NB4 (cell line): Measurements from ENCODE around the gene IMPDH1.

Source experiments
- DNase-seq: peaks from one replicate; pipeline ENCODE4 v3.0.0; 2010; ENCODE audit warnings: low read depth
- H3K4me3 ChIP-seq: one replicate; pipeline ENCODE4 v1.5.1; 2011; ENCODE audit warnings: mild to moderate bottlenecking, low read depth, low read length, moderate library complexity
- MYC ChIP-seq: IDR thresholded peaks from 2 replicates; pipeline ENCODE4 v1.6.1; 2011; ENCODE audit warnings: low read depth, low read length
- POLR2A ChIP-seq: IDR thresholded peaks from 2 replicates; pipeline ENCODE4 v1.6.1; 2011; ENCODE audit warnings: mild to moderate bottlenecking; ENCODE audit not compliant: insufficient read length; ENCODE audit errors: extremely low read depth
- TF ChIP-seq, protein P1 (sequence below): IDR thresholded peaks from 2 replicates; pipeline ENCODE4 v1.6.1; 2011; ENCODE audit warnings: low read depth, low read length
- TF ChIP-seq, protein P2 (sequence below): IDR thresholded peaks from one replicate; pipeline ENCODE4 v1.5.1; 2012; ENCODE audit warnings: low read depth, low read length

Gene IMPDH1

DNA sequence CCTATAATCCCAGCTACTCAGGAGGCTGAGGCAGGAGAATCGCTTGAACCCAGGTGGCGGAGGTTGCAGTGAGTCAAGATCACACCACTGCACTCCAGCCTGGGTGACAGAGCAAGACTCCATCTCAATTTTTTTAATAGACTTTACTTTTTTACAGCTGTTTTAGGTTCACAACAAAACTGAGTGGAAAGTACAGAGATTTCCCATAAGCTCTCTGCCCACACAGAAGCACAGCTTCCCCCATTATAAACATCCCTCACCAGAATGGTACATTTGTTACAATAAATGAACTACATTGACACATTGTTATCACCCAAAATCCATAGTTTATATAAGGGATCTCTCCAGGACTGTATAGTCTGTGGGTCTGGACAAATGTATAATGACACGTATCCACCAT, 33.7 kb downstream of the IMPDH1 start:
- TF ChIP-seq MYC (no peak), POLR2A (no peak)
- TF ChIP-seq, protein P1, sequence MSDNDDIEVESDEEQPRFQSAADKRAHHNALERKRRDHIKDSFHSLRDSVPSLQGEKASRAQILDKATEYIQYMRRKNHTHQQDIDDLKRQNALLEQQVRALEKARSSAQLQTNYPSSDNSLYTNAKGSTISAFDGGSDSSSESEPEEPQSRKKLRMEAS = no peak
- TF ChIP-seq, protein P2, sequence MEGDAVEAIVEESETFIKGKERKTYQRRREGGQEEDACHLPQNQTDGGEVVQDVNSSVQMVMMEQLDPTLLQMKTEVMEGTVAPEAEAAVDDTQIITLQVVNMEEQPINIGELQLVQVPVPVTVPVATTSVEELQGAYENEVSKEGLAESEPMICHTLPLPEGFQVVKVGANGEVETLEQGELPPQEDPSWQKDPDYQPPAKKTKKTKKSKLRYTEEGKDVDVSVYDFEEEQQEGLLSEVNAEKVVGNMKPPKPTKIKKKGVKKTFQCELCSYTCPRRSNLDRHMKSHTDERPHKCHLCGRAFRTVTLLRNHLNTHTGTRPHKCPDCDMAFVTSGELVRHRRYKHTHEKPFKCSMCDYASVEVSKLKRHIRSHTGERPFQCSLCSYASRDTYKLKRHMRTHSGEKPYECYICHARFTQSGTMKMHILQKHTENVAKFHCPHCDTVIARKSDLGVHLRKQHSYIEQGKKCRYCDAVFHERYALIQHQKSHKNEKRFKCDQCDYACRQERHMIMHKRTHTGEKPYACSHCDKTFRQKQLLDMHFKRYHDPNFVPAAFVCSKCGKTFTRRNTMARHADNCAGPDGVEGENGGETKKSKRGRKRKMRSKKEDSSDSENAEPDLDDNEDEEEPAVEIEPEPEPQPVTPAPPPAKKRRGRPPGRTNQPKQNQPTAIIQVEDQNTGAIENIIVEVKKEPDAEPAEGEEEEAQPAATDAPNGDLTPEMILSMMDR = no peak
- no peak for DNase-seq
- H3K4me3 ChIP-seq = no peak overlapping the region

DNA sequence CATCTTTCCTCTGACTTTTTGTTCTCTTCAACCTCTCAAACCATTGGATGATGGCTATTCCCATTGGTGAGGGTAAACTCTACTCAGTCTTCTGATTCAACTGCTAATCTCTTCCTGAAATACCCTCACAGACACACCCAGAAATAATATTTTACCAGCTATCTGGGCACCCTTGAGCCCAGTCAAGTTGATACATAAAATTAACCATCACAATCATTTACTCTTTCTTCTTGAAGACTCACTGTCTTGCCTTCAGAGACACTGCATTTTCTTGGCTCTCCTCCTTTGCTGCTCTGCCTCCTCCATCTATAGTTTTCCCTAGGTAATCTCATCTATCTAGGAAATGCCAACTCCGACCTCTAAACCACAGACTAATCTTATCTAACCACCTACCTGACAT, 35.7 kb downstream of the IMPDH1 start:
- no peak for TF ChIP-seq POLR2A
- TF ChIP-seq, protein P2 = no peak
- TF ChIP-seq, protein P1 = no peak
- no peak for TF ChIP-seq MYC
- H3K4me3 ChIP-seq = no peak overlapping the region
- DNase-seq = no peak

DNA sequence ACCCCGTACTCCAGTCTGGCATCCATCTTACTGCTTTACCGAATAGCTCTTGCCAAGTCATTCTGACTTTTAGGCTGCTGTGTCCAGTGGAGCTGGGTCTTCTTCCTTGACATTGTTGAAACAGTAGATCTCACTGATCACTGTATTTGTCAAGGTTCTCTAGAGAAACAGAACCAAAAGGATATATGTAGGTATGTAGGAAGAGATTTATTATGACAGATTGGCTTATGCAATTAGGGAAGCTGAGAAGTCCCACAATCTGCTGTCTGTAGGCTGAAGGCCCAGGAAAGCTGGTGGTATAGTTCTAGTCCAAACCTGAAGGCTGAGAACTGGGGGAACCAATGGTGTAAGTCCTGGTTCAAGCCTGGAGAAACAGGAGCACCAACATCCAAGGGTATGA, 36.2 kb downstream of the IMPDH1 start:
- TF ChIP-seq, protein P2 = no peak
- DNase-seq = no peak
- H3K4me3 ChIP-seq = no peak overlapping the region

DNA sequence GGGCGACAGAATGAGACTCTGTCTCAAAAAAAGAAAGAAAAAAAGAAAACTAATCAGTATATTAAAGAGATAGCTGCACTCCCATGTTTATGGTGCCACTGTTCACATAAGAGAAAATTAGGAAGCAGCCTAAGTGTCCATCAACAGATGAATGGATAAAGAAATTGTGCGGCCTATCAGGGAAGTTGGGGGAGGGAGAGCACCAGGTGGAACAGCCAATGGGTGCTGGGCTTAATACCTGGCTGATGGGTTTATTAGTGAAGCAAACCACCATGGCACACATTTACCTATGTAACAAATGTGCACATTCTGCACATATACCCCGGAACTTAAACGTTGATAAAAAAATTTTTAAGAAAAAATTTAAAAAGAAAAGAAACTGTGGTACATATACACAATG, 39.3 kb downstream of the IMPDH1 start:
- H3K4me3 ChIP-seq = no peak overlapping the region
- DNase-seq = no peak
- no peak for TF ChIP-seq MYC
- TF ChIP-seq, protein P2 = no peak
- no peak for TF ChIP-seq POLR2A
- TF ChIP-seq, protein P1 = no peak

DNA sequence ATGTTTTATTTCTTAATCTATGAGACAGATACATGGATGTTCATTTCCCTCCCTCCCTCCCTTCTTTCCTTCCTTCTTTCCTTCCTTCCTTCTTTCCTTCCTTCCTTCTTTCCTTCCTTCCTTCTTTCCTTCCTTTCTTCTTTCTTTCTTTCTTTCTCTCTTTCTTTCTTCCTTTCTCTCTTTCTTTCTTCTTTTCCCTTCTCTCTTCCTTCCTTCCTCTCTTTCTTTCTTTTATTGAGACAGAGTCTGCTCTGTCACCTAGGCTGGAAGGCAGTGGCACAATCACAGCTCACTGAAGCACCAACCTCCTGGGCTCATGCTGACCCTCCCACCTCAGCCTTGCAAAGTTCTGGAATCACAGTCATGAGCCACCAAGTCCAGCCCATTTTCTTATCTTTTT, 42.8 kb downstream of the IMPDH1 start:
- TF ChIP-seq, protein P2 = no peak
- TF ChIP-seq, protein P1 = no peak
- TF ChIP-seq MYC (no peak), POLR2A (no peak)
- no peak for DNase-seq
- no peak overlapping the region for H3K4me3 ChIP-seq

DNA sequence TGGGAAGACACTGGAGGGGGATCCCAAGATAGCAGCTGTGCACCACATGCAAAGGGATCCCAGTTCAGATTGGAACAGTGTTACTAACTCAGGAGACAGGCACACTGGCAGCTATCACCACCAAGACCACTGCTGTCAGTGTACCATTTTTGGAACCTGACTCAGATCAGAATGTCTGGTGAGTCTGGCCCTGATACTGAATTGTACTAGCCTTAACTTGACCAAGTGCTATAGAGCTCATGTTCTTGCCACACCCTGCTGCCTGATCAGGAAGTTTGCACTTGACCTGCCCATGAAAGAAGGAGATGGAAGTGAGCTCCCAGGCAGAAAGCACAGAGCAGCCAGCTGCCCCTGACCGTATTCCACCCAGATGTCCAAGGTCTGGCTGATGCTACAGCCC, 43.5 kb downstream of the IMPDH1 start:
- no peak overlapping the region for H3K4me3 ChIP-seq
- TF ChIP-seq, protein P2 = no peak
- TF ChIP-seq POLR2A = no peak
- TF ChIP-seq, protein P1 = no peak
- no peak for DNase-seq
